HG03521 (cell line): ENCODE measurements around the gene SVEP1.
"Not testable (repeated sequence)": the region's sequence is repeated elsewhere in the genome, so short reads cannot be mapped to it uniquely, and the experiment has no call there.

Experiments used
- ATAC-seq: cut with Tn5 transposase; IDR thresholded peaks from one replicate; pipeline ENCODE4 v1.9.1; 2021; ENCODE audit warnings: mild to moderate bottlenecking, moderate library complexity; ENCODE audit not compliant: unreplicated experiment

Gene SVEP1

DNA sequence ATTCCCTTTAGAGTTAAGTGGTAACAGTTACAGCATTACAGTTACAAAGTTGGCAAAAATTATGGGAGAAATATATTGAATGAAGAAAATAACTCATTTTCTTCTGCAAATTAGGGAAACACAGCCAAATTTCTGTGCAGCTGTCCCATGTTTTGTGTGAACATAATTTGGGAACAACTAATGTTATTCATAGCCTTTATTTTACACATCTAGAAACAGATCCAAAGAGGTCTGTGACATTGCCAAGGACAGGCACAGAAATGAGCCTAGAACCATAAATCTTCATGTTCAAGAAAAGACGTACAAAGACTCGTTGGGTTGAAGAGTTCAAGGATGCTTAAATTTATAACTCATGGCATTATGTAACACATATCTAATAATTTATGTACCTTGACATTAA, 127.8 kb downstream of the SVEP1 start:
- ATAC-seq = no peak

GRCh38 chr9:110447476-110447875, 132.1 kb downstream of the SVEP1 start:
- no peak for ATAC-seq

DNA sequence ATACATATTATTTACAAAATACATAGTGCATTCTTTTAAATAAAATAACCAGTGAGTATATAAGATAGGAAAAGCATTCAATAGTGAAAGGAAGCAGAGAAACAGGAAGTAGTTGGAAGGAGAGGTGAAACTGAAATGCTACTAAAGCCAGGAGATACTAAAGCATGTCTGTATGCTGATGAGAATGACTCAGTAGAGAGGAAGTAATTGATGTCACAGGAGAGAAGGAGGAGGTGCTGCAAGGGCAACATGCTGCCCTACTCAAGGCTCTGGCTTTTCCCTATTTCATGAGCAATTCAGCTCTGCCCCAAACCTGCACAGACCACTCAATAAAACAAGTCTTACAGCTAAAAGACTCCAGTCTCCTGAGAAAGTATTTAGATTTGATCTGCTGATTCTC, 133.4 kb downstream of the SVEP1 start:
- no peak for ATAC-seq

GRCh38 chr9:110444911-110445310, 134.6 kb downstream of the SVEP1 start:
- ATAC-seq = no peak

GRCh38 chr9:110443866-110444220, 135.7 kb downstream of the SVEP1 start:
- ATAC-seq = no peak

DNA sequence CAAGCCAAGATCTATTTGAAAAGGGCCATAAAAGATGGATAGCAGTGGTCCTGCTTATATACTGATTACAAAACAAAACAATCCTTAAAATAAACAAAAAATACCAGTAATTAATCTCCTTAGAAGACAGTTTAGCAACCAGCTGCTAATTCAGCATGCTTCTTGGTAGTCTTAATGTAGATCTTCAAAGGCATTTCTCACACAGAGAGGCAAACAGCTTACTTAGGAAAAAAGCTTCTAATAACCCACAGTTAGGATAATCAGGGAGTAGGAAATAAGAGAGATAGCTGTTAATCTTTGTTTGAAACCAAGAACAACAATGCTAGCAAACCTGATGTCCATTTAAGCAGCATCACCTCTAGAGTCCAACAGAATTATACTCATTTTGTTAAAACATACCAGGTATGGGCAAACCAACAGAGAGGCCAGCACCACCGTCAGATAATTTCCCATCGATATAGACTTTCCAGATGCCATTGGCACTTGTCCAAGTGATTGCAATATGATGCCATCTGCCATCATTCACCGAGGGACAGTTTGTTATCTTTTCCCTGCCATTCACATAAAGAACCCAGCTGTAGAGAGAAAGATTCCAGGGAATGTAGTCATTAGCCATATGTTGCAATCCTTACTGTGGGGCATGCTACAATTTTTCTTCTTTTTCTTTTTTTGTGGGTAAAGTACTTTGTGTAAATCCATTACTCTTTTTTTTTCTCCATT, 136.2 kb downstream of the SVEP1 start:
- no peak for ATAC-seq

DNA sequence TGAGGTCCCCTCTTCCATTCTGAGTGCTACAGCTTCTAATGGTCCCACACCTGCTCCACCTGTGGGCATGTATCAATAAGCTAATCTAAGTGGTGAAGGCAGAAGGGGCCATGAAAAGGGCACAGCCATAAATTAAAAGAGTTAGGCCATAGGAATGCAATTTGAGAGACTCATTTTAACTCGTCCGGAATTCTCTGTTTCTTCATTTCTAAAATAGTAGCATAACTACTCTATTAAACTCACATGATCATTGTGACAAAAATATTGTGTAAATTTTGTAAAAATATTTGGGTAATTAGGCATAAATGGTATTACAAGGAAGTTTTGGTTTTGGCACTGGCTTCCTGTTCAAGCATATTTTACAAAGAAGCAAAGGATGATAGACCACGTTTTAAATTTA, 138.7 kb downstream of the SVEP1 start:
- no peak for ATAC-seq

GRCh38 chr9:110440172-110440571, 139.4 kb downstream of the SVEP1 start:
- no peak for ATAC-seq

DNA sequence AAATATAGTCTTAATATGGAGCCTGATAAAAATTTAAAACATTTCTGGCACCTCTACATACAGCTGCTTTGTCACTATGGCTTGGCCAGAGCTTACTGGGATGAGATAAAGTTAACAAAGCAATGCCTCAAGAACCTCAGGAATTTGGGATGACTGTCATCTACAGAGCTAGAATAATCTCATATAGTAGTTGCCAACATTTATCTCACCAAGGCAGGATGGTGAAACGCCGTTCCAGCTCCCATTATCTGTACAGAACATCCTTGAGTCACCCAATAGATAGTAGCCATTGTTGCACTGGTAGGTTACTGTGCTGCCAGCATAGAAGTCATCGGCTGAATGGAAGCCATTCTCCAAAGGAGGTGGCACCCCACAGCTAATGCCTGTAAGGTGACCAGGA, 147.3 kb downstream of the SVEP1 start:
- ATAC-seq = no peak

GRCh38 chr9:110429453-110429852, 150.1 kb downstream of the SVEP1 start:
- ATAC-seq = no peak

GRCh38 chr9:110427497-110428104, 151.9 kb downstream of the SVEP1 start:
- ATAC-seq = peak; percentile 66

DNA sequence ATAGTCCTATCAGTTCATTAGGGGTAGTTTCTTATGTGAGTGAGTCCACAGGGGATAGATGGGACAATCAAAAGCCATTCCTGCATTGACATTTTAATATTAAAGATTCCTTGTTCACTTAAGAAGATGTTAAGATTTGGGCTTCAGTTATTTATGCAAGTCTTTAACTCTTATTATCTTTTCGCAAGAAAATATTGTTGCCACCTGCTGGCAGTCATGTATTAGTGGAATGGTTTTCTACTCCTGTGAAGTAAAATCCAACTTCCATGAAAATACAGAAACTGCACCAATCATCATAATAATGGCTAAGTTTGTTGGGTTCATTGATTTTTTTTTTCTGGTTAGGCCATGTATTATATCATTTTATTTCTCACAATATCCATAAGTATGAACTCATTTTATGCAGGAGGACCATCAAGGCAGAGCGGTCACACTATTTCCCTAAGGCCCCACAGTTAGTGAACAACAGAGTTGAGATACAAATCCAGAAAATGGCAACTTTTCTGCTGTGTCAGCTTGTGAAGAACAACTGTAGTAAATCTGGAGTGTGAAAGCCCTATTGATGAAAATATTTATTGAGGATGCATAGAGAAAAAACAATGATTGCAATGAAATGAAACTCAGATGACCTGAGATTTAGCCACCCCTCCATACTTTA, 153.4 kb downstream of the SVEP1 start:
- no peak for ATAC-seq

- no peak for ATAC-seq
Measured at GRCh38 chr9:110414471-110414870, 165.1 kb downstream of the SVEP1 start.

GRCh38 chr9:110410961-110411360, 168.6 kb downstream of the SVEP1 start:
- no peak for ATAC-seq

DNA sequence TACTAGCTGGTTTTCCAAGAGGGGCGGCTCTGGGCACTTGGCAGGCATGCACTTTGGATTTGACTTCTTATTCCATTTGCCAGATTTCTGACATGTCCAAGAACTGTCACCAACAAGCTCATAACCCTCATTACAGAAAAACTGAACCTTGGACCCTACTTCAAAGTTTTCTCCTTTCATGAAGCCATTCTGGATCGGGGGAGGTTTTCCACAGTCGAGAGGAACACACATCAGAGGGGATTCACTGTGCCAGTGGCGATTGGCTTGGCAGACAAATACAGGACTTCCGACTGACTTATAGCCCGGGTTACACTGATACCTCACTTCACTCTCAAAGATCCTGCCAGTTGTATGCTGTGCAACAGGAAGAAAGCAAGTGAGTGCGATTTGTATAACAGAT, 170.9 kb downstream of the SVEP1 start:
- no peak for ATAC-seq

- no peak for ATAC-seq
Measured at GRCh38 chr9:110405858-110406443, 173.6 kb downstream of the SVEP1 start.

- no peak for ATAC-seq
Measured at GRCh38 chr9:110404473-110404872, 175.1 kb downstream of the SVEP1 start.

DNA sequence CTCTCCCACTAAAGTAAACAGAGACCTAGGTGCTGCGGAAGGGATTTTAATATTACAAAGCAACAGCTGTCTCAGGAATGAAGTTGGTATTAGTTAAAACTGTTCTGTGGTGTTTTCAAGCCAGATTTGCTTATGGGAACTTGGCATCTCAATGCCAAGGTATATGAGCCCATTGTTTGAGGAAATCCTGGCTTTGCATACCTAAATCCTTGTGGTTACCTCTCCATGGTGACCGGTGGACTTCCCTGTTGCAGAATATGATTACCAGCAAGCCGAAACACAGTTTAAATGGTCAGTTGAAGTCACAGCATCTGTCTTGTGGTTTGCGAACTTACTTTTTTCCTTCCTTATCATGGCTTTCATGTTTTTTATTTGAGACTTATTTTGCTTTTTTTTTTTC, 179.6 kb downstream of the SVEP1 start:
- no peak for ATAC-seq

GRCh38 chr9:110398992-110399391, 180.5 kb downstream of the SVEP1 start:
- ATAC-seq = not testable (repeated sequence)

- ATAC-seq = no peak
Measured at GRCh38 chr9:110391826-110392485, 187.6 kb downstream of the SVEP1 start.

GRCh38 chr9:110389148-110389750, 190.3 kb downstream of the SVEP1 start:
- ATAC-seq = no peak
